ENCODE data around the gene LLGL2. TPM values are rescaled to one million over a fixed set of nuclear protein-coding genes. Genes with fewer than 3 reads are reported as not detected.

LLGL2 gene
- total RNA-seq, 2 donors from 2014 or later: 401 to 497 TPM

DNA sequence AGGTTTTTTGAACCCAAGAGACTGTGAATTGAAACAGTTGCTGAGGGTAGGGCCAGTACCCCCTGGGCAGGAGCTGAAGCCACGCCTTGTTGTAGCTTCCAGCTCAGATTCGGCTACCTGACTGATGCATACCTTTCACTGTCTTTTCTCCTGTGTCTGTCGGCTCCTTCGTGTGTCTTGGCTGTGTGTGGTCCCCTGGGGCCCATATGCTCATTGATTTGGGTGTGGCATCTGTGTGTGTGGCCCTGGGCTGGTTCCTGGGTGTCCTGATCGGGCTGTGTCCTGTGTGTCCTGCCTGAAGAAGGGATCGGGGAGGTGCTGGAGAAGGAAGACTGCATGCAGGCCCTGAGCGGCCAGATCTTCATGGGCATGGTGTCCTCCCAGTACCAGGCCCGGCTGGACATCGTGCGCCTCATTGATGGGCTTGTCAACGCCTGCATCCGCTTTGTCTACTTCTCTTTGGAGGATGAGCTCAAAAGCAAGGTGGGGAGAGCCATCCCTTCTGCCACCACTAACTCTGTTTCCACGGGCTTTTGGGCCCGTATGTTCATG, 31.1 kb upstream of the LLGL2 start:
- Histone ChIP-seq H3K9ac (ENCODE audit: low read depth in 2 of 2, low read length in 2 of 2) (no peak overlapping the region), H3K4me1 (peaks cover 11% of the 10 kb centered on the region), H3K36me3 (no peaks in the 10 kb centered on the region), H3K27ac (no peak overlapping the region), H3K9me3 (no peaks in the 10 kb centered on the region), H3K27me3 (no peaks in the 10 kb centered on the region), H3K4me3 (no peak overlapping the region)
- intact Hi-C loops (cut with DNase I): no loop called here
- no peak for DNase-seq
- TF ChIP-seq, protein P1, sequence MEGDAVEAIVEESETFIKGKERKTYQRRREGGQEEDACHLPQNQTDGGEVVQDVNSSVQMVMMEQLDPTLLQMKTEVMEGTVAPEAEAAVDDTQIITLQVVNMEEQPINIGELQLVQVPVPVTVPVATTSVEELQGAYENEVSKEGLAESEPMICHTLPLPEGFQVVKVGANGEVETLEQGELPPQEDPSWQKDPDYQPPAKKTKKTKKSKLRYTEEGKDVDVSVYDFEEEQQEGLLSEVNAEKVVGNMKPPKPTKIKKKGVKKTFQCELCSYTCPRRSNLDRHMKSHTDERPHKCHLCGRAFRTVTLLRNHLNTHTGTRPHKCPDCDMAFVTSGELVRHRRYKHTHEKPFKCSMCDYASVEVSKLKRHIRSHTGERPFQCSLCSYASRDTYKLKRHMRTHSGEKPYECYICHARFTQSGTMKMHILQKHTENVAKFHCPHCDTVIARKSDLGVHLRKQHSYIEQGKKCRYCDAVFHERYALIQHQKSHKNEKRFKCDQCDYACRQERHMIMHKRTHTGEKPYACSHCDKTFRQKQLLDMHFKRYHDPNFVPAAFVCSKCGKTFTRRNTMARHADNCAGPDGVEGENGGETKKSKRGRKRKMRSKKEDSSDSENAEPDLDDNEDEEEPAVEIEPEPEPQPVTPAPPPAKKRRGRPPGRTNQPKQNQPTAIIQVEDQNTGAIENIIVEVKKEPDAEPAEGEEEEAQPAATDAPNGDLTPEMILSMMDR (IDR thresholded peaks at IDR 0.05): no peak

DNA sequence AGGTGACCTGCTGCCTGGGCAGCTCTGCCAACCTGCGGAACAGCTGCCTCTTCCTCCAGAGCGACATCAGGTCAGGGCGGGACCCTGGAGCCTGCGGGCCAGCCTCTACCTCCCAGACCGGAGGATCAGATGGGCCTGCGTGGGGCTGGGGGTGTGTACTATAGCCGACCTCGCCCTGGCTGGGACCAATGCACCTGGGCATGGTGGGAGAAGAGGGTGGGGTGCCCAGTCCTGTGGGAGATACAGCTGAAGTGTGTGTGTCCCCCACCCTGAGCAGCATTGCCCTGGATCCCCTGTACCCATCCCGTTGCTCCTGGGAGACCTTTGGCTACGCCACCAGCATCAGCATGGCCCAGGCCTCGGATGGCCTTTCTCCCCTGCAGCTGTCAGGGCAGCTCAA, 29.5 kb upstream of the LLGL2 start:
- Histone ChIP-seq H3K36me3 (no peaks in the 10 kb centered on the region), H3K27ac (no peak overlapping the region), H3K27me3 (no peaks in the 10 kb centered on the region), H3K4me1 (no peaks in the 10 kb centered on the region), H3K4me3 (no peak overlapping the region), H3K9me3 (no peaks in the 10 kb centered on the region), H3K9ac (ENCODE audit: low read depth in 2 of 2, low read length in 2 of 2) (no peak overlapping the region)
- intact Hi-C loops (cut with DNase I): no loop called here
- no peak for DNase-seq
- TF ChIP-seq, protein P1 (IDR thresholded peaks at IDR 0.05): no peak

DNA sequence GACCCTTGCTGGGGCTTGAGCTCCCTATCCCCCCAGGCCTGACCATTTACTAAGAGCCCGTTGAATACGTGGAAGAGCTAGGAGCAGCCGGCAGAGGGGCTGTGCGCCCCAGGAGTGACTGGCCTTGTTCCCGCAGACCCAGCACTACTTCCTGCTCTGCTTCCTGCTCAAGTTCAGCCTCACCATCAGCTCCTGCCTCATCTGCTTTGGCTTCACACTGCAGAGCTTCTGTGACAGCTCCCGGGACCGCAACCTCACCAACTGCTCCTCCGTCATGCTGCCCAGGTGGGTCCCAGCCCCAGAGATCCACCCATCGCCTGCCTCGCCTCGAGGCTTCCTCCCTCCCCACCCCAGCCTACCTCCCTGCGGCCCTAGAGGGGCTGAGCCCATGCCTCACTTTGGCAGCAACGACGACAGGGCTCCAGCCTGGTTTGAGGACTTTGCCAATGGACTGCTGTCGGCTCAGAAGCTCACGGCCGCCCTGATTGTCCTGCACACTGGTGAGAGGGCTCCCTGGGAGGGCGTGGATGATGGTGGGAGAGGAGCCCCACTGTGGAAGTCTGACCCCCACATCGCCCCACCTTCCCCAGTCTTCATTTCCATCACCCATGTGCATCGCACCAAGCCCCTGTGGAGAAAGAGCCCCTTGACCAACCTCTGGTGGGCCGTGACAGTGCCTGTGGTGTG, 27.3 kb upstream of the LLGL2 start:
- DNase-seq: no peak
- Histone ChIP-seq H3K4me1 (no peaks in the 10 kb centered on the region), H3K36me3 (no peaks in the 10 kb centered on the region), H3K27ac (no peak overlapping the region), H3K9me3 (no peaks in the 10 kb centered on the region), H3K4me3 (no peak overlapping the region), H3K9ac (ENCODE audit: low read depth in 2 of 2, low read length in 2 of 2) (no peak overlapping the region), H3K27me3 (no peaks in the 10 kb centered on the region)
- TF ChIP-seq, protein P1 (IDR thresholded peaks at IDR 0.05): no peak
- intact Hi-C loops (cut with DNase I): no loop called here

DNA sequence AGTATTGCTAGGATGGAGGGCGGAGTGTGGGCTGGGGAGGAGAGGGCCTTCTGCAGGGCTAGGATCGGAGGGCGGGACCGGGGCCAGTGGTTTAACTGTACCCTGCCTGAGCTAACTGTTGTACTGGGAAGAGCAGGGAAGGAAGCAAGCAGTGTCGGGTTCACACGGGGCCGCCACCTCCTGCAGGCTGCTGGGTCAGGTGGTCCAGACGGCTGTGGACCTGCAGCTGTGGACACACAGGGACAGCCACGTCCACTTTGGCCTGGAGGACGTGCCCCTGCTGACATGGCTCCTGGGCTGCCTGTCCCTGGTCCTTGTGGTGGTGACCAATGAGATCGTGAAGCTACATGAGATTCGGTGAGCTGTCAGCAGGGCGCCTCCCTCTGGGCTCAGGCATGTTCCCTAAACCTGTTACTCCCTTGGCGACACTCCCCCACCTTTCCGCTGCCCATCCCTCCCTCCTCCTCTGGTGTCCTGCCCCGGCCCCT, 26.7 kb upstream of the LLGL2 start:
- H3K9ac ChIP-seq (ENCODE audit: low read depth in 2 of 2, low read length in 2 of 2): no peak overlapping the region
- H3K27ac ChIP-seq: no peak overlapping the region
- H3K4me3 ChIP-seq: no peak overlapping the region
- no peaks in the 10 kb centered on the region for H3K4me1 ChIP-seq
- H3K9me3 ChIP-seq: no peaks in the 10 kb centered on the region
- no peaks in the 10 kb centered on the region for H3K36me3 ChIP-seq
- no peaks in the 10 kb centered on the region for H3K27me3 ChIP-seq
- TF ChIP-seq, protein P1 (IDR thresholded peaks at IDR 0.05): no peak
- no peak for DNase-seq
- intact Hi-C loops (cut with DNase I): no loop called here

DNA sequence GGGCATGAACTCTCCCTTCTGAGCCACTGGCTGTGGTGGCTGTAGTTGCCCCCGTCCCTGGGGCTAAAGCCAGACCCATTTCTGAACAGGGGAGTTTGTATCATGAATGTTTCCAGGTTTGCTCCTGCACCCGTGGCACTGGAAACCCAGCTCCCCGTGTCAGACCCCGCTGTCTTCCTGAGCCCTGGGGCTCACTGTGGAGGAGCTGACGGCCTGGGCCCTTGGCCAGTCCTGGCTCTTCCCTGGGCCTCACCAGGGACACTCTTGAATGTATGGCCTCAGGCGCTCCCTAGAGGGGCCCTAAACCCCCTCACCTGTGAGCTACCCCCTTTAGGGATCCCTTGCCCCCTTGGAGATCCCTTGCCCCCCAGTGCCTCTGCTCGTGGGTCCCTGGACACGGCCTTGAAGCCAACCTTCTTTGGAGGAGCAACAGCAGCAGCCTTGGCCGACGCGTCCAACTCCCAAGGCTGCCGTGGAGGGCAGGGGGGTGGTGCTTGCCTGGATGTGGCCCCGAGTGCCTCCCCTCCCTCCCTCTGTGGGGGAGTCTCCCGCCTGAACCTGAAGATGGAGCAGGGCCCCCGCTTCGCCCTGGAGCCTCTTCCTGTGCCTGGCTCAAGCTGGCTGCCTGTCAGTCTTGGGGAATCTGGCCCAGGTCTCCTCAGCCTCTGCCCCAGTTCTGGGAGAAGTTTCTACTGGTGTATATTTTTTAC, 26.0 kb upstream of the LLGL2 start:
- no peaks in the 10 kb centered on the region for H3K9me3 ChIP-seq
- no peak overlapping the region for H3K4me3 ChIP-seq
- no peaks in the 10 kb centered on the region for H3K36me3 ChIP-seq
- no peak overlapping the region for H3K9ac ChIP-seq (ENCODE audit: low read depth in 2 of 2, low read length in 2 of 2)
- H3K27ac ChIP-seq: no peak overlapping the region
- intact Hi-C loops (cut with DNase I): no loop called here
- H3K4me1 ChIP-seq: no peaks in the 10 kb centered on the region
- TF ChIP-seq, protein P1 (IDR thresholded peaks at IDR 0.05): no peak
- H3K27me3 ChIP-seq: no peaks in the 10 kb centered on the region
- DNase-seq: no peak
